Mesodermal cell (in vitro differentiated cells): Measurements from ENCODE around the gene SLC7A4.

Source experiments
- H3K27ac ChIP-seq: 2 replicates; pipeline ENCODE4 v1.7.0; 2013; ENCODE audit warnings: mild to moderate bottlenecking, low read depth, low read length, moderate library complexity; ENCODE audit not compliant: severe bottlenecking
- H3K36me3 ChIP-seq: 2 replicates; pipeline ENCODE4 v1.7.1; 2013; ENCODE audit warnings: mild to moderate bottlenecking, low read length, moderate library complexity; ENCODE audit not compliant: control insufficient read depth, insufficient read depth
- H3K4me1 ChIP-seq: one replicate; pipeline ENCODE4 v1.7.1; 2013; ENCODE audit warnings: mild to moderate bottlenecking, low read length; ENCODE audit not compliant: insufficient read depth, control insufficient read depth, poor library complexity, severe bottlenecking
- H3K4me3 ChIP-seq: 2 replicates; pipeline ENCODE4 v1.7.0; 2013; ENCODE audit warnings: low read length, control low read depth, mild to moderate bottlenecking; ENCODE audit not compliant: insufficient read depth, poor library complexity, severe bottlenecking; ENCODE audit errors: extremely low read depth
- H3K9me3 ChIP-seq: 2 replicates; pipeline ENCODE4 v1.7.1; 2013; ENCODE audit warnings: mild to moderate bottlenecking, low read length, moderate library complexity; ENCODE audit not compliant: control insufficient read depth
- WGBS, 2 experiments: methylation state at CpG; one replicate each; pipeline ENCODE4 v1.1.5; 2013; ENCODE audit warnings: missing lambda C conversion rate in 2 of 2; ENCODE audit not compliant: insufficient coverage in 2 of 2; 5-methylcytosine and 5-hydroxymethylcytosine counted together

Gene SLC7A4

GRCh38 chr22:21025763-21026755 lies 6.3 kb downstream of the SLC7A4 start:
- Histone ChIP-seq H3K36me3 (no peaks in the 10 kb centered on the region), H3K4me3 (no peak overlapping the region), H3K4me1 (no peaks in the 10 kb centered on the region), H3K27ac (no peak overlapping the region), H3K9me3 (no peaks in the 10 kb centered on the region)
- 91 to 94% methylated on average over 18 to 23 of the region's 27 CpGs for WGBS, 2 experiments

GRCh38 chr22:21025266-21025665 lies 7.1 kb downstream of the SLC7A4 start:
- Histone ChIP-seq H3K4me3 (no peak overlapping the region), H3K4me1 (no peaks in the 10 kb centered on the region), H3K9me3 (no peaks in the 10 kb centered on the region), H3K27ac (no peak overlapping the region), H3K36me3 (no peaks in the 10 kb centered on the region)
- WGBS, 2 experiments: 74 to 76% methylated on average over 7 to 8 of the region's 8 CpGs

- no peaks in the 10 kb centered on the region for H3K4me1 ChIP-seq
- no peak overlapping the region for H3K27ac ChIP-seq
- 93 to 95% methylated on average over 10 to 11 of the region's 13 CpGs for WGBS, 2 experiments
- H3K36me3 ChIP-seq: no peaks in the 10 kb centered on the region
- H3K9me3 ChIP-seq: no peaks in the 10 kb centered on the region
- H3K4me3 ChIP-seq: no peak overlapping the region
These were observed 9.3 kb downstream of the SLC7A4 start for GRCh38 chr22:21022955-21023614.

- 79 to 89% methylated on average over 7 of the region's 10 CpGs for WGBS, 2 experiments
- Histone ChIP-seq H3K4me3 (no peak overlapping the region), H3K4me1 (no peaks in the 10 kb centered on the region), H3K27ac (no peak overlapping the region), H3K9me3 (no peaks in the 10 kb centered on the region), H3K36me3 (no peaks in the 10 kb centered on the region)
These were observed 9.9 kb downstream of the SLC7A4 start for GRCh38 chr22:21022507-21022906.

GRCh38 chr22:21020802-21021429 lies 11.4 kb downstream of the SLC7A4 start:
- no peaks in the 10 kb centered on the region for H3K36me3 ChIP-seq
- H3K4me1 ChIP-seq: peaks cover 3% of the 10 kb centered on the region
- no peaks in the 10 kb centered on the region for H3K9me3 ChIP-seq
- H3K4me3 ChIP-seq: no peak overlapping the region
- 71 to 80% methylated on average over 7 of the region's 7 CpGs for WGBS, 2 experiments
- H3K27ac ChIP-seq: no peak overlapping the region

GRCh38 chr22:21018314-21018713 lies 14.0 kb downstream of the SLC7A4 start:
- no peak overlapping the region for H3K4me3 ChIP-seq
- peaks cover 18% of the 10 kb centered on the region for H3K4me1 ChIP-seq
- no peaks in the 10 kb centered on the region for H3K9me3 ChIP-seq
- 93 to 94% methylated on average over 3 to 4 of the region's 4 CpGs for WGBS, 2 experiments
- no peaks in the 10 kb centered on the region for H3K36me3 ChIP-seq
- H3K27ac ChIP-seq: no peak overlapping the region

GRCh38 chr22:21016644-21017420 lies 15.5 kb downstream of the SLC7A4 start:
- H3K4me3 ChIP-seq: no peak overlapping the region
- no peaks in the 10 kb centered on the region for H3K36me3 ChIP-seq
- H3K4me1 ChIP-seq: peaks cover 18% of the 10 kb centered on the region
- H3K27ac ChIP-seq: no peak overlapping the region
- no peaks in the 10 kb centered on the region for H3K9me3 ChIP-seq
- 90 to 92% methylated on average over 9 to 12 of the region's 13 CpGs for WGBS, 2 experiments

GRCh38 chr22:21015466-21016006 lies 16.8 kb downstream of the SLC7A4 start:
- H3K4me3 ChIP-seq: peak overlapping the region; percentile 52
- H3K27ac ChIP-seq: peak overlapping the region; percentile 96
- 70 to 73% methylated on average over 2 to 6 of the region's 10 CpGs for WGBS, 2 experiments
- H3K9me3 ChIP-seq: no peaks in the 10 kb centered on the region
- H3K4me1 ChIP-seq: peaks cover 18% of the 10 kb centered on the region
- no peaks in the 10 kb centered on the region for H3K36me3 ChIP-seq

GRCh38 chr22:21014726-21015465 lies 17.5 kb downstream of the SLC7A4 start, which contains the start of gene P2RX6:
P2RX6 (plus strand) TSS chr22:21015165; CDS start chr22:21015175, 10 bp downstream.
- Histone ChIP-seq H3K27ac (peak within 1 kb of the TSS; percentile 96), H3K4me1 (peaks cover 18% of the 10 kb centered on the region), H3K4me3 (peak within 1 kb of the TSS; percentile 52), H3K36me3 (no peaks in the 10 kb centered on the region), H3K9me3 (no peaks in the 10 kb centered on the region)
- 30 to 48% methylated on average over 9 to 10 of the region's 12 CpGs for WGBS, 2 experiments
